Measurements from ENCODE around the gene DOCK10.

DNA sequence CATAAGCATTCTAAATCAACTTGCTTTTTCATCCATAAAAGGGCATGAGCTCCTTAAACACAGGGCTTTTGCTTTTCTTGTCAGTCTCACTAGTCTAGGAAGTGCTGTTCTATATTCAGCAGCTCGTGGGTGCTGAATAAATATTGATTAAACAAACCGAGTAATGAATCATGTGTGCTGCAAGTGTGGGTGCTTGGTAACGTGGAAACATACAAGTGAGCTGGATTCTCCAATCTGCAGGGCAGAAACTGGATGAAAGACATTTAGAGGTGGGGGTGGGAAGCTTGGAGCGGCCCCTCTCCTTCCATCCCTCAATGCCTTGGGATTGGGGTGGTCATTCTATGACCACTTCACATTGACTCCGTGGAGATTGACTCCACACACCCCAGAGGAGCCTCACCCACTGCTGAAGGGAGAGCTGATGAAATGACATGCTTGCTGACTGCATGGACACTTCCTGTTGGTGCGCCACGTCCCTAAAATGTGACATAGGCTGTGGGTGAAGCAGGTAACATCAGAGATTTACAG lies 114.6 kb downstream of the DOCK10 start:
- TF ChIP-seq, protein P1, sequence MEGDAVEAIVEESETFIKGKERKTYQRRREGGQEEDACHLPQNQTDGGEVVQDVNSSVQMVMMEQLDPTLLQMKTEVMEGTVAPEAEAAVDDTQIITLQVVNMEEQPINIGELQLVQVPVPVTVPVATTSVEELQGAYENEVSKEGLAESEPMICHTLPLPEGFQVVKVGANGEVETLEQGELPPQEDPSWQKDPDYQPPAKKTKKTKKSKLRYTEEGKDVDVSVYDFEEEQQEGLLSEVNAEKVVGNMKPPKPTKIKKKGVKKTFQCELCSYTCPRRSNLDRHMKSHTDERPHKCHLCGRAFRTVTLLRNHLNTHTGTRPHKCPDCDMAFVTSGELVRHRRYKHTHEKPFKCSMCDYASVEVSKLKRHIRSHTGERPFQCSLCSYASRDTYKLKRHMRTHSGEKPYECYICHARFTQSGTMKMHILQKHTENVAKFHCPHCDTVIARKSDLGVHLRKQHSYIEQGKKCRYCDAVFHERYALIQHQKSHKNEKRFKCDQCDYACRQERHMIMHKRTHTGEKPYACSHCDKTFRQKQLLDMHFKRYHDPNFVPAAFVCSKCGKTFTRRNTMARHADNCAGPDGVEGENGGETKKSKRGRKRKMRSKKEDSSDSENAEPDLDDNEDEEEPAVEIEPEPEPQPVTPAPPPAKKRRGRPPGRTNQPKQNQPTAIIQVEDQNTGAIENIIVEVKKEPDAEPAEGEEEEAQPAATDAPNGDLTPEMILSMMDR (IDR thresholded peaks at IDR 0.05; ENCODE audit: borderline replicate concordance, extremely low read depth, low read length, poor library complexity, severe bottlenecking): no peak
- TF ChIP-seq EZH2 (IDR thresholded peaks at IDR 0.05; ENCODE audit: borderline replicate concordance, low read depth, low read length, severe bottlenecking): no peak

Measured in DND-41 (cell line).